ENCODE data around the gene IQGAP1. TPM values are rescaled to one million over a fixed set of nuclear protein-coding genes. Genes with fewer than 3 reads are reported as not detected.
"Not testable (repeated sequence)": the region's sequence is repeated elsewhere in the genome, so short reads cannot be mapped to it uniquely, and the experiment has no call there.

IQGAP1 gene
- total RNA-seq, 1 experiment from 2014 or later = 100 TPM

DNA sequence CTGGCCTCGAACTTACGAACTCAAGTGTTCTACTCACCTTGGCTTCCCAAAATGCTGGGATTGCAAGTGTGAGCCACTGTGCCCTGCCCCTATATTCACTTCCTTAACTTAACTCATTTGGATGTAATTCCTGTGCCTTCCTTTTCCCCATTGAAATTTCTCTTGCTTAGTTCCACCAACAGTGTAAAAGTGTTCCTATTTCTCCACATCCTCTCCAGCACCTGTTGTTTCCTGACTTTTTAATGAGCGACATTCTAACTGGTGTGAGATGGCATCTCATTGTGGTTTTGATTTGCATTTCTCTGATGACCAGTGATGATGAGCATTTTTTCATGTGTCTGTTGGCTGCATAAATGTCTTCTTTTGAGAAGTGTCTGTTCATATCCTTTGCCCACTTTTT is 21.5 kb downstream of the IQGAP1 start:
- not testable (repeated sequence) for H3K4me1 ChIP-seq; H3K27ac ChIP-seq; H3K9me3 ChIP-seq (replicated peaks); H3K36me3 ChIP-seq; DNase-seq; H3K27me3 ChIP-seq; H3K4me3 ChIP-seq

DNA sequence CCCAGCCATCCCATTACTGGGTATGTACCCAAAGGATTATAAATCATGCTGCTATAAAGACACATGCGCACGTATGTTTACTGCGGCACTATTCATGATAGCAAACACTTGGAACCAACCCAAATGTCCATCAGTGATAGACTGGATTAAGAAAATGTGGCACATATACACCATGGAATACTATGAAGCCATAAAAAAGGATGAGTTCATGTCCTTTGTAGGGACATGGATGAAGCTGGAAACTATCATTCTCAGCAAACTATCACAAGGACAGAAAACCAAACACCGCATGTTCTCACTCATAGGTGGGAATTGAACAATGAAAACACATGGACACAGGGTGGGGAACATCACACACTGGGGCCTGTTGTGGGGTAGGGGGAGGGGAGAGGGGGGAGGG is 22.3 kb downstream of the IQGAP1 start:
- H3K27ac ChIP-seq, H3K4me1 ChIP-seq: not testable (repeated sequence)

DNA sequence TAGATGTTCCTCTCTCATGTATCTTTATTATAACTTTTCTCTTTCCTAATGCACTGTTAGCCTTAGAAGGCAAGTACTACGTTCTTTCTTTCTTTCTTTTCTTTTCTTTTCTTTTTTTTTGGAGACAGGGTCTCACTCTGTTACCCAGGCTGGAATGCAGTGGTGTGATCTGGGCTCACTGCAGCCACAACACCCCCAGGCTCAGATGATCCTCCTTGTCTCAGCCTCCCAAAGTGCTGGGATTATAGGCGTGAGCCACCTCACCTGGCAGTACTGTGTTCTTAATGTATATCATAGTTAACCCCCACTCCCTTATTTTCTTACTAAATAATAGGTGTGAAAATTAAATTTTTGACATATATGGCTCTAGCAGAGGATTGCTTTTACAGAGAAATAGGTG is 23.1 kb downstream of the IQGAP1 start:
- 0 out of 2 replicates have a peak, but pooled peaks cover 6% of the 10 kb centered on the region for H3K4me1 ChIP-seq
- no peak overlapping the region for H3K27ac ChIP-seq
- no peak for DNase-seq
- H3K27me3 ChIP-seq = no peaks in the 10 kb centered on the region
- no peak overlapping the region for H3K4me3 ChIP-seq
- H3K36me3 ChIP-seq = 0 out of 2 replicates have a peak, but pooled peaks cover 4% of the 10 kb centered on the region
- peaks cover 9% of the 10 kb centered on the region; the same call in 1 of the 2 replicates for H3K9me3 ChIP-seq (replicated peaks)

More for the DNA sequence above, 22.3 kb downstream of the IQGAP1 start:
- H3K27me3 ChIP-seq; H3K36me3 ChIP-seq; DNase-seq; H3K4me3 ChIP-seq; H3K9me3 ChIP-seq (replicated peaks): not testable (repeated sequence)

DNA sequence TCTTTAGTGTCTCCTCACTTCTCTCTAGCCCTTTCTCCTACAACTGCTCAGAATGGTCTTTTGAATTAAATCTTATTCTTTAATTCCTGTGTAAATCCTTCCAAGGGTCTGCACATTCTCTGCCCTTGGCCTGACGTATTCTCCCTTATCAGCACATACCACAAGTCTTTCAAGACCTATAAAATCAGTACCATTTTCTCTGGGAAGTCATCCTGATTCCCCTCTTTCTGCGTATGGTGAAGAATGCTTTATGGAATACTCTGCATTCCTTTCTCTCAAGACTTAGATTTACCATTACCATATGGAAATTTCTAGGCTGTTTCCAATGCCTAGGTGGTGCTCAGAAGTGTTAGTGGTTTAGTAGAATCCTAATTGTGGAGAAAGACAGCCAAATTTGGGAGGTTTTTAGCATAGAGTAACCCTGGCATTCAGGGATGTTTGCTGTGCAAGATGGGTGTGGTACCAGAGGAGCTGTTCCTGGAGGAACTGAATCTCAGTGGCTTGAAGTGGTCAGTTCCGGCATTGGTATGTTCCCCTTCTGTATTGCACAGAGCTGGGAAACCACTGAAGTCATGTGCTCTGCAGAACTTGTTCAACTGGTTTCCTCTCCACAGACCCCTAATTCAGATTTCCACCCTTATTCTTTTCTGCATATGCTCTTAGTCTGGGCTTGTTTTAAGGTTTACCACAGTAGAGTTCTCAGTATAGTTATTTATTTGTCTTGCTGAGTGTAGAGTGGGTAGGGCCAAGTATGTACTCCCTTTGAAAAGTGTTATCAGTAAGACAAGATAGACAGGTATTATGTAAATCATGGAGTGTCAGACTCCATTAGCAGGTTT is 24.5 kb downstream of the IQGAP1 start:
- Histone ChIP-seq H3K27ac (no peak overlapping the region), H3K36me3 (0 out of 2 replicates have a peak, but pooled peaks cover 4% of the 10 kb centered on the region), H3K27me3 (no peaks in the 10 kb centered on the region), H3K4me3 (no peak overlapping the region), H3K4me1 (0 out of 2 replicates have a peak, but pooled peaks cover 6% of the 10 kb centered on the region), H3K9me3 (replicated peaks) (peaks cover 11% of the 10 kb centered on the region; the same call in 1 of the 2 replicates)
- no peak for DNase-seq

DNA sequence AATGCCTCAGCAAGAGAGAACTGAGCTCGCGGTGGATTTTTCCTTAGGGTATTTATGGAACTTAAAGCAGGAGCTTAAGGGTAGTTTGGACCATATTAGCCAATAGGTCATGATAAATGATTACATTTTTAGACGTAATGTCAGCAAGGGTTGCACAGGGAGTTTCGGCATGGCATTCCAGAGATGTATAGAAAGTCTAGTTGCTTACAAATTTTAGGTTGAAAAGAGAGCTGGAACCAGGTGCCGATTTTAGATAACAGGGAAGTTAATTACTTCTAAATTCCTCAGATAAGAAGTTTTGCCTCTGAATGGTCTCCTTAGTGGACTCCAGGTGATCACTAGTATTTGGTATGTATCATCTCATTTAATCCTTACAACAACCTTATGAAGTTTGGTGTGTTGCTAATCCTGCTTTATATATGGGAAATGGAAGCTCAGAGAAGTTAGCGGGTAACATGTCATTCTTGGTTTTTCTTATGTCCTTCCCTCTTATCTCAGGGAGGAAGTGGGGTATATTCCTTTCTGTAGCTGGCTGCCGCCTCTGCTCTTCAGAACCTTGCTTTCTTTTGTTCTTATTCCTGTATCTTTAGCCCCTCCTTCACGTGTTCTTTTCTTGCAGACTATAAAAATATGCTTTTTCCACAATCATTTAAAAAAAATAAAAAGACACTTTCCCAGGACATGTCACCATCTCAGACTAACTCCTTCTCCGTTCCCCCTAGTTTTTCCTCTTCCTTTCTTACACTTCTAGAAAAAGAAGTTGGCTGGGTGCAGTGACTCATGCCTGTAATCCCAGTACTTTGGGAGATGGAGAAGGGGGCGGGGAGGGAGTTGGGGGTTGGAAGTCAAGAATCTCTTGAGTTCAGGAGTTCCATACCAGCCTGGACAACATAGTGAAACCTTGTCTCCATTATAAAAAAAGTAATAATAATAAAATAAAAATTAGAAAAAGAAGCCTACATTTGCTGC is 25.7 kb downstream of the IQGAP1 start:
- Histone ChIP-seq H3K9me3 (replicated peaks) (peaks cover 11% of the 10 kb centered on the region; the same call in 1 of the 2 replicates), H3K27me3 (no peaks in the 10 kb centered on the region), H3K36me3 (0 out of 2 replicates have a peak, but pooled peaks cover 4% of the 10 kb centered on the region), H3K27ac (no peak overlapping the region), H3K4me3 (no peak overlapping the region), H3K4me1 (peaks cover 8% of the 10 kb centered on the region; the same call in 1 of the 2 replicates)
- DNase-seq = no peak

DNA sequence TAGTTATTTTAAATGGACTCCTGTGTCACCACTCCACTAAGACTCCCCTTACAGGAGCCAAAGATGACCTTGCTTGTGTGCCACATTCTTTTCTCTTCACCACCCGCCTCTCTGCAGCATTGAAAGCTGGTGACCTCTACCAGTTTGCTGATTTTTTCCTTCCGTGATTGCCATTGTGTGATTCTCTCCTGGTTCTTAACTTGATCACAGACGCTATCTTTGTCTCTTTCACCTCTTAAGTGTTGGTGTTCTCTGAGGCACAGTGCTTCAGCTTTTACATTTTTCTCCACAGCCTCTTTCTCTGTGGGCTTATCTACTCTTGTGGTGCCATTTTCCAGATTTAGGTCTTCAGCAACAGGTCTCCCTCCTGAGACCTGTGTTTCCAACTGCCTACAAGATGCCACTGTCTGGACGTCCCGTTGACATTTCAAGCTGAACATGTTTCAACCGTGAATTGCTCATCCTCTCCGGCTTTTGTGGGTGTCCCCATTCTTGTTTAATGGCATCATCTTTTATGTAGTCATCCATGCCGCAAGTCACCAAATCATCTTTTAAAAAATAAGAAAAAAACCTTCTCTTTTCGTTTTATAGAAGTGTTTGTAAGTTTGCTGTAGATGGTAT is 26.5 kb downstream of the IQGAP1 start:
- Histone ChIP-seq H3K27me3 (no peaks in the 10 kb centered on the region), H3K4me1 (peaks cover 14% of the 10 kb centered on the region), H3K4me3 (no peak overlapping the region), H3K9me3 (replicated peaks) (peaks cover 10% of the 10 kb centered on the region; the same call in 1 of the 2 replicates), H3K36me3 (0 out of 2 replicates have a peak, but pooled peaks cover 4% of the 10 kb centered on the region), H3K27ac (0 out of 2 replicates have a peak overlapping the region, but pooled peaks have one; percentile 1)
- no peak for DNase-seq

DNA sequence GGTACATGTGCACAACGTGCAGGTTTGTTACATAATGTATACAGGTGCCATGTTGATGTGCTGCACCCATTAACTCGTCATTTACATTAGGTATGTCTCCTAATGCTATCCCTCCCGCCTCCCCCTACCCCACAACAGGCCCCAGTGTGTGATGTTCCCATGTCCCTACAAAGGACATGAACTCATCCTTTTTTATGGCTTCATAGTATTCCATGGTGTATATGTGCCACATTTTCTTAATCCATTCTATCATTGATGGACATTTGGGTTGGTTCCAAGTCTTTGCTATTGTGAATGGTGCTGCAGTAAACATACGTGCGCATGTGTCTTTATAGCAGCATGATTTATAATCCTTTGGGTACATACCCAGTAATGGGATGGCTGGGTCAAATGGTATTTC is 28.0 kb downstream of the IQGAP1 start:
- H3K4me3 ChIP-seq; H3K9me3 ChIP-seq (replicated peaks); H3K27ac ChIP-seq; H3K36me3 ChIP-seq; H3K27me3 ChIP-seq; DNase-seq: not testable (repeated sequence)
- H3K4me1 ChIP-seq = peaks cover 23% of the 10 kb centered on the region

DNA sequence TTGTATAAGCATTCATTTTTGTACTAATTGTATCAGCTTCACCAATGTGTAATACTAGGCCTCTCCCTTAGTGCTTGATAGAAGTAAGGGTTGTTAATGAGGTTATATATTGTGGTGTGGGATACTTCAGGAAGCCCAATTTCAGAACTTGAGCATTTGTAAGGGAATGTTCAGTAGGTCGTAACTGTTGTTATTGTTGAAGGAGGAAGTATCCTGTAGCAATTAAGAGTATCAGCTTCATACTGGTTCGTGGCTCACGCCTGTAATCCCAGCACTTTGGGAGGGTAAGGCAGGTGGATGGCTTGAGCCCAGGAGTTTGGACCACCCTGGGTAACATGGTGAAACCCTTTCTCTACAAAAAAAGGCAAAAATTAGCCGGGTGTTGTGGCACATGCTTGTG is 30.6 kb downstream of the IQGAP1 start:
- Histone ChIP-seq H3K36me3 (no peaks in the 10 kb centered on the region), H3K4me1 (peaks cover 23% of the 10 kb centered on the region), H3K9me3 (replicated peaks) (0 out of 2 replicates have a peak, but pooled peaks cover 2% of the 10 kb centered on the region), H3K27me3 (no peaks in the 10 kb centered on the region), H3K27ac (no peak overlapping the region), H3K4me3 (no peak overlapping the region)
- DNase-seq = no peak

DNA sequence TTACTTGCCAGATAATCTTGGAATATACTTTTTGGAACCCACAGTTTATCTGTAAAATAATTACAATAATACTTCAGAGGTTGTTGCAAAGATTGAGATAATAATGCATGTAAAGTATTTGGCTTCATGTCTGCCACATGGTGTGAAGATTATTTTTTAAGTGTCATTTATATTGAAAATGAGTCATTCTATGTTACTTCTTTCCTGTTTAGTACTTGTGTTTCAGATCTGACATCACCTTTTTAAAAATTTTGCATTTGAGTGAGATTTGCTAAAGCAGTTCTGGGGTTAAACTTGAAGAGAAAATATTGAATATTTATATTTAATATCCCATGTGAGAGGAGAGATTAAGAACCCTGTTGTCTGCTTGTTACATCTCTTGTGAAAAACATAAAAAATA is 31.2 kb downstream of the IQGAP1 start:
- H3K9me3 ChIP-seq (replicated peaks) = 0 out of 2 replicates have a peak, but pooled peaks cover 2% of the 10 kb centered on the region
- H3K4me3 ChIP-seq = no peak overlapping the region
- H3K27ac ChIP-seq = no peak overlapping the region
- H3K4me1 ChIP-seq = peaks cover 20% of the 10 kb centered on the region
- H3K27me3 ChIP-seq = no peaks in the 10 kb centered on the region
- no peaks in the 10 kb centered on the region for H3K36me3 ChIP-seq
- no peak for DNase-seq

DNA sequence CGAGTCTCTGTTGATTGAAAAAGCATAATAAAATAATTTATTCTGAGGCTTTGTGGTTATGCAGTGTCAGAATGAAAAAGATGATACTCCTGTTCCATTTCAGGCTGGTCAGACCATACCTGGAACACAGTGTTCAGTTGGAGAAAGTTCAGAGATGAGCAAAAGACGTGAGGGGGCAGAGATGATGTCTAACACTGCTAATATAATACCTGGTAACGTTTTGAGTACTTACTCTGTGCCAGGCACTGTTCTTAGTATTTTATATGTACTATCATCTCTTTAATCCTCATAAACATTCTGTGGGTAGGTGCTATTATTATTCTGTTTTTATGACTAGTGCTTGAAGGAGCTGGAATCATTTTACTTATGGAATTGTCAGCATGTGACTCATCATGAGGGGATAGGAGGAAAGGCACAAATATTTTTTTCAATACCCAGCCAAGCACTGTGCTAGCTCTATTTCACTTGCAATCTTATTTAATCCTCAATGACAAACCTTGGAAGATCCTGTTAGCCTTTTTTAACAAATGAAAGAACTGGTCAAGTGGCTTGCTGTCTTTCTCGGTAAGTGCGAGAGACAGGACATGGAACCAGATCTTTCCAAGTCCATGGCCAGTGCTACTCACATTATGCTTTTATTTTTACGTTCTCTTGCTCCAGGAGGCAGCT is 31.8 kb downstream of the IQGAP1 start:
- H3K27me3 ChIP-seq = no peaks in the 10 kb centered on the region
- peaks cover 17% of the 10 kb centered on the region for H3K4me1 ChIP-seq

DNA sequence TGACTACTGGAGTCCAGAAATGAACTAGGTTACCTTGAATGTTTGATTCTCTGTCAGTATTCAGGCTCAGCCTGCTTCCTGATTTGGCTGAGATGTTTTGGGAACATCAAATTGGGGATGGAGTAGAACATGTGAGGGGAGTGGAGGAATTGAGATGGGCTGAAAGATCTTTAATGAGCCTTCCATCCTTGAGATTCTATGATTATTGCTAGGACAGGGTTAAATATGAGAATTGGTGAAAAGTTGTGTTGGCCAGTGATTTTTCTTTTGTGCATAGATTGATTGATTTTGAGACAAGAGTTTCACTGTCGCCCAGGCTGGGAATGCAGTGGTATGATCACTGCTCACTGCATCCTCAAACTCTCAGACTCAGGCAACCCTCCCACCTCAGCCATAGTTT is 32.4 kb downstream of the IQGAP1 start:
- Histone ChIP-seq H3K36me3 (no peaks in the 10 kb centered on the region), H3K27ac (no peak overlapping the region), H3K4me3 (no peak overlapping the region), H3K9me3 (replicated peaks) (0 out of 2 replicates have a peak, but pooled peaks cover 2% of the 10 kb centered on the region), H3K4me1 (peaks cover 17% of the 10 kb centered on the region), H3K27me3 (no peaks in the 10 kb centered on the region)
- DNase-seq = no peak

More for the DNA sequence above, 31.8 kb downstream of the IQGAP1 start:
- Histone ChIP-seq H3K36me3 (no peaks in the 10 kb centered on the region), H3K27ac (no peak overlapping the region), H3K4me3 (no peak overlapping the region), H3K9me3 (replicated peaks) (0 out of 2 replicates have a peak, but pooled peaks cover 2% of the 10 kb centered on the region)
- DNase-seq = peak in 1 of 2 experiments; percentile 40

DNA sequence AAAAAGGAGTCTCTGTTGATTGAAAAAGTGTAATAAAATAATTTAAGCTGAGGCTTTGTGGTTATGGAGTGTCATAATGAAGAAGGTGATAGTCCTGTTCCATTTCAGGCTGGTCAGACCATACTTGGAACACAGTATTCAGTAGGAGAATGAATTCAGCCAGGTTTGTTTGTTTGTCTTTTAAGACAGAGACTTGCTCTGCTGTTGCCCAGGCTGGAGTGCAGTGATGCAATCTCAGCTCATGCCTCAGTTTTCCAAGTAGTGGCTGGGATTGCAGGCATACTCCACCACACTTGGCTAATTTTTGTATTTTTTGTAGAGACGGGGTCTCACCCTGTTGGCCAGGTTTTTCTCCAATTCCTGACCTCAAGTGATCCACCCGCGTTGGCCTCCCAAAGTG is 33.5 kb downstream of the IQGAP1 start:
- H3K4me1 ChIP-seq = peaks cover 17% of the 10 kb centered on the region
- no peaks in the 10 kb centered on the region for H3K36me3 ChIP-seq
- H3K27me3 ChIP-seq = no peaks in the 10 kb centered on the region
- H3K9me3 ChIP-seq (replicated peaks) = 0 out of 2 replicates have a peak, but pooled peaks cover 2% of the 10 kb centered on the region
- H3K27ac ChIP-seq = no peak overlapping the region
- DNase-seq = no peak
- no peak overlapping the region for H3K4me3 ChIP-seq

DNA sequence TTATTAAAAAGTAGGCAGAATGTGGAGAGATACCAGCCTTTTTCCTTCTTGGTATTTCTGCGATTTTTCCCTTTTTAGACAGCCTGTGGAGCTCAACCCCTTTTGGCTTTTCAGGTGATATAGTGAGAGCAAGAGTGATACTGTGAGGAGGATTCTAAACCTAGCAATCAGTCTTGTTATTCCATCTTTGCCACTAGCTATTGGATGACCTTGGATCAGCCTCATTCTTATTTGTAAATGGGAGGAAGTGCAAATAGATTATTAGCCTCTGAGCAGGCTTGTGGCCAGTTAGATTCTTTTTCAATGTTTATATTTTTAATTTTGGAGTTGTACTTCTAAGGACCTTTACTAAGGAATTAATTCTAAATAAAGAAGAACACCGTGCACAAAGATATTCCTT is 34.0 kb downstream of the IQGAP1 start:
- Histone ChIP-seq H3K27me3 (no peaks in the 10 kb centered on the region), H3K27ac (no peak overlapping the region)
- DNase-seq = no peak

DNA sequence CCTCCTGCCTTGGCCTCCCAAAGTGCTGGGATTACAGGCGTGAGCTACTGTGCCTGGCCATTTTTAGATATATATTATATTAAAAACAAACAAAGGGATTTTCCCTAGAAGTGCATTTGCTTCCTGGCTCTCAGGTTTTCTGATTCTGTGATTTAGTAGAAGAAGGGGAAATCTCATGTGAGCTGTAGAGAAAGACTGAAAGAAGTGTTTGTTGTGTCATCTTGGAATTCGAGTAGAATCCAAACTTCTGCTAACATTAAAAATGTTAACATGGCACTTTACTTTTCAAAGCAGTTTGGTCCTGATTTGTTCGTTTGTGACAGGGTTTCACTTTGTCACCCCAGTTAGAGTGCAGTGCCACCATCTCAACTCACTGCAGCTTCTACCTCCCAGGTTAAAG is 34.9 kb downstream of the IQGAP1 start:
- H3K4me3 ChIP-seq = no peak overlapping the region

More for the DNA sequence above, 34.0 kb downstream of the IQGAP1 start:
- H3K4me1 ChIP-seq = peaks cover 17% of the 10 kb centered on the region
- no peaks in the 10 kb centered on the region for H3K9me3 ChIP-seq (replicated peaks)
- no peak overlapping the region for H3K4me3 ChIP-seq
- peaks cover 2% of the 10 kb centered on the region; the same call in 1 of the 2 replicates for H3K36me3 ChIP-seq

More for the DNA sequence above, 34.9 kb downstream of the IQGAP1 start:
- Histone ChIP-seq H3K9me3 (replicated peaks) (no peaks in the 10 kb centered on the region), H3K4me1 (peaks cover 17% of the 10 kb centered on the region), H3K36me3 (peaks cover 3% of the 10 kb centered on the region; the same call in 1 of the 2 replicates), H3K27me3 (no peaks in the 10 kb centered on the region), H3K27ac (no peak overlapping the region)
- DNase-seq = no peak

Data from SJCRH30 (cell line).